Omental fat pad (tissue), 4 donors: Measurements from ENCODE around the gene PRKCSH. TPM values are rescaled to one million over a fixed set of nuclear protein-coding genes. Genes with fewer than 3 reads are reported as not detected.

Experiments
- ATAC-seq: fragments of 150-250 bp; one replicate; pipeline ENCODE4 v1.9.1; 2016; ENCODE audit warnings: mild to moderate bottlenecking, moderate library complexity; ENCODE audit not compliant: low FRiP score
- DNase-seq: peaks from one replicate; pipeline ENCODE4 v3.0.0-alpha.2; 2019; ENCODE audit warnings: low spot score
- total RNA-seq, 4 donors: library from RNA; depleted of rRNA; stranded (reverse); fragments of >200 nt; gene quantifications; one replicate each; pipeline ENCODE4 v1.1.0, GENCODE V29; 2016
- TF ChIP-seq, protein P1 (sequence below), 3 donors: fragments of 450-650 bp; IDR thresholded peaks; one replicate each; pipeline ENCODE4 v1.5.1; 2016 to 2017; ENCODE audit warnings: antibody characterized with exemption in 3 of 3, mild to moderate bottlenecking in 3 of 3, moderate library complexity in 2 of 3

Gene PRKCSH, protein sequence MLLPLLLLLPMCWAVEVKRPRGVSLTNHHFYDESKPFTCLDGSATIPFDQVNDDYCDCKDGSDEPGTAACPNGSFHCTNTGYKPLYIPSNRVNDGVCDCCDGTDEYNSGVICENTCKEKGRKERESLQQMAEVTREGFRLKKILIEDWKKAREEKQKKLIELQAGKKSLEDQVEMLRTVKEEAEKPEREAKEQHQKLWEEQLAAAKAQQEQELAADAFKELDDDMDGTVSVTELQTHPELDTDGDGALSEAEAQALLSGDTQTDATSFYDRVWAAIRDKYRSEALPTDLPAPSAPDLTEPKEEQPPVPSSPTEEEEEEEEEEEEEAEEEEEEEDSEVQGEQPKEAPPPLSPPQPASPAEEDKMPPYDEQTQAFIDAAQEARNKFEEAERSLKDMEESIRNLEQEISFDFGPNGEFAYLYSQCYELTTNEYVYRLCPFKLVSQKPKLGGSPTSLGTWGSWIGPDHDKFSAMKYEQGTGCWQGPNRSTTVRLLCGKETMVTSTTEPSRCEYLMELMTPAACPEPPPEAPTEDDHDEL
- 100 to 1,000 TPM in 1 of 4 donors, 10 to 100 TPM in 3; 65.6 to 101 (median 87.6) TPM for total RNA-seq

DNA sequence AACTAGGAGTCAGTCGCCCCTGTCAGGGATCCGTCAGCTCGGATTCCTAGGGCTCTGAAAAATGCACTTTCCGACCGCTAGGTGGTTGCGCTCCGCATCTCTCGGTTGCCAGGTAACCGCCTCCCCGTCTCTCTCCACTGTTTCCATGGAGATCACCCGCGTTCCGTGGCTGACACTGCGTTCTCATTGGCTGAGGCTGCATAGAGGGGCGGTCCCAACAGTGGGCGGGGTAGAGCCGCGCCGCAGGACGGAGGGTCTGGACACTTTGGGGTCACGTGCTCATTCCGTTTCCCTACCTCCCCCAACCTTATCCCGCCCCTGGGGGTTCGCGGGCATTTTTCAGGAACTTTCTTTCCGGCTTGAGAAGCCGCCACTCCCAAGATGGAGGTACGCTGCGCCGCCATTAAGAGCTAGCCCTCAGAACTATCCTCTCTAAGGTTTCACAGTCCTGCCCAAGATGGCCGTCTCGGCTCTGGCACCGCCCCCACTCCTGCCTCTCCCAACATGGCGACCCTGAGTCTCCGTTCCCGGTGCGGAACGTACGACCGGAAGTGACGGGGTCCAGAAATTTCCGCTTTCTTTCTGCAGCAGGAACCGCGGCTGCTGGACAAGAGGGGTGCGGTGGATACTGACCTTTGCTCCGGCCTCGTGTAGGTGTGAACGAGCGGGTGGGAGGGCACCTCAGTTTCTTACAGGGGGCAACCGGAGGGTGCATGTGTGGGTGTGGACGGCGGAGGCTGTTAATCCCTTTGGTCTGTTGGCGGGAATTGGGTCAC lies at the start of gene PRKCSH, which contains the start of gene ODAD3:
TSS of gene PRKCSH (plus strand) at position 579 of the 776 bp plus-strand sequence. CDS start 483 bp downstream, outside the sequence.
TSS of gene ODAD3 (minus strand) at position 65 of the 776 bp plus-strand sequence. CDS start 105 bp downstream, outside the sequence.
- DNase-seq (peak; percentile 93), ATAC-seq (peak; percentile 99)
- TF ChIP-seq, protein P1, sequence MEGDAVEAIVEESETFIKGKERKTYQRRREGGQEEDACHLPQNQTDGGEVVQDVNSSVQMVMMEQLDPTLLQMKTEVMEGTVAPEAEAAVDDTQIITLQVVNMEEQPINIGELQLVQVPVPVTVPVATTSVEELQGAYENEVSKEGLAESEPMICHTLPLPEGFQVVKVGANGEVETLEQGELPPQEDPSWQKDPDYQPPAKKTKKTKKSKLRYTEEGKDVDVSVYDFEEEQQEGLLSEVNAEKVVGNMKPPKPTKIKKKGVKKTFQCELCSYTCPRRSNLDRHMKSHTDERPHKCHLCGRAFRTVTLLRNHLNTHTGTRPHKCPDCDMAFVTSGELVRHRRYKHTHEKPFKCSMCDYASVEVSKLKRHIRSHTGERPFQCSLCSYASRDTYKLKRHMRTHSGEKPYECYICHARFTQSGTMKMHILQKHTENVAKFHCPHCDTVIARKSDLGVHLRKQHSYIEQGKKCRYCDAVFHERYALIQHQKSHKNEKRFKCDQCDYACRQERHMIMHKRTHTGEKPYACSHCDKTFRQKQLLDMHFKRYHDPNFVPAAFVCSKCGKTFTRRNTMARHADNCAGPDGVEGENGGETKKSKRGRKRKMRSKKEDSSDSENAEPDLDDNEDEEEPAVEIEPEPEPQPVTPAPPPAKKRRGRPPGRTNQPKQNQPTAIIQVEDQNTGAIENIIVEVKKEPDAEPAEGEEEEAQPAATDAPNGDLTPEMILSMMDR (IDR thresholded peaks at IDR 0.05) = peak; percentile 60 to 95 (median 92)

DNA sequence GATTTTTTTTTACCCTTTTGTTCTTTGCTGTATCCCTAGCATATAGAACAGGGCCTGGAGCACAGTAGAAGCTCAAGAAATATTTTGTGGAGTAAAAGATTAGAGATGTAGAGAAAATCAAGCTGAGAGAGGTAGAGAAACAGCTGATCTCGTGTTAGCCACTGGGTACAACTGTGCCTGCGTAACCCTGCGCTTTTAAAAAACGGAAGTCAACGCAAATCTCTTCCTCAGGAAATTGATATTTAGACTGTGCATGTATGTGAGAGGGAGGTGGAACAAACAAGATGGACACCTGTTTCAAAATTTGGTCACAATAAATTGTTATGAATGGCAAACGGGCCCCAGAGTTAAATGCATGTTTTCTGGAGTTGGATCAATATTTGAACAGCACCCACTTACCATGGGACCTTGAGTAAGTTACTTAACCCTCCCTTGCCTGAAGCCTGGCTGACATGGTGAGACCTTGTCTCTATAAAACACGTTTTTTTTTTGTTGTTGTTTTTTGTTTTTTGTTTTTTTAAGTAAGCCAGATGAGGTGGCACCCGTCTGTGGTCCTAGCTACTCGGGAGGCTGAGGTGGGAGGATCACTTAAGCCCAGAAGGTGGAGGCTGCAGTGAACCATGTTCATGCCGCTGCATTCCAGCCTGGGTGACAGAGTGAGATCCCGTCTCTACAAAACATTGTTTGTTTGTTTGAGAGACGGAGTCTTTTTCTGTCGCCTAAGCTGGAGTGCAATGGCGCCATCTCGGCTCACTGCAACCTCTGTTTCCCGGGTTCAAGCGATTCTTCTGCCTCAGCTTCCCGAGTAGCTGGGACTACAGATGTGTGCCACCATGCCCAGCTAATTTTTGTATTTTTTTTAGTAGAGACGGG lies 48.0 kb upstream of the PRKCSH start:
- ATAC-seq = no peak
- TF ChIP-seq, protein P1 (IDR thresholded peaks at IDR 0.05) = no peak
- DNase-seq = no peak

DNA sequence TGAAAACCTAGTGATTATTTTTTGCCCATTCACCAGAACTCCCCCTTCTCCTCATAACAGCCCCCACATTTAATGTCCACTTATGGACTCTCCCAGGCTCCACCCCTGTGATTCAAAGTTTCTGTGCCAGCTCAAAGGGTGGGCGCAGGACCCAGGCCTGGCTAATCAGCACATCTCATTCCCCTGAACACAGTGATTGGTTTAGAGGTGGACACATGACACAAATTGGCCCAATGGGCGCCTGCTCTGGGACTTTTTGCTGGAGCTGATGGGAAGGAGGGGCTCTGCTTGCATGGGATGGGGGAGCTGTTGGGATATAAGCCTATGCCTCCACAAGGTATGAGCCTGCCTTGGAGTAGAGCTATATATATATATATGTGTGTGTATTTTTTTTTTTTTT lies 45.1 kb upstream of the PRKCSH start:
- TF ChIP-seq, protein P1 (IDR thresholded peaks at IDR 0.05) = no peak
- DNase-seq (no peak), ATAC-seq (no peak)

DNA sequence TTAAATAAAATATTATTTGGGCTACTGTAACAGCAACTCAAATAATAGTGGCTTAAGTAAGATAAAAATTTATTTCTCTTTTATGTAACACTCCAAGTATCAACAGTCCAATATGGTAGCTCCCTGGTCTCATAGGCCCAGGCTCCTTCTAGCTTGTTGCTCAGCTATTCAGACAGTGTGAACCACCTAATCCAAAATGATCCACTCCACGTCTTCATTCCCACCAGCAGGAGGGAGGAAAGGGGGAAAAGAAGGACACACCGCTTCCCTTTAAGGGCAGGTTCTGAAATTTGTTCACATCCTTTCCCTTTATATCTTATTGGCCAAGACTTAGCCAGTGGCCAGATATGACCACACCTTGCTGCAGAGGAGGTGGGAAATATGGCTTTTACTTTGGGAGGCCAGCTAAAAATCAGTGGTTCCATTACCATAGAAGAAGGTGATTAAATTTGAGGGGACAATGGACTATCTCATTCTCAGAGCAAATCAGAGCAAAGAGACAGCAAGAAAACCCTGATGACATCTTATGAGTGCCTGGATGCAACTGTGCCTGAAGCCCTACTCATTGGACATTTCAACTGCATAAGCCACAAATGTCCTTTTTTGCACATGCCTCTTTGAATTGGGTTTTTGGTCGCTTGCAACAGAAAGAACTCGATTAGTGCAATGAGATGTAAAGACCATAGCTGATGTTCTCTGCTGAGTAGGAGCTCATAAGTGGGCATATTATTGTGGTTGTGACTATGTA lies 44.3 kb upstream of the PRKCSH start:
- TF ChIP-seq, protein P1 (IDR thresholded peaks at IDR 0.05) = no peak
- DNase-seq (no peak), ATAC-seq (no peak)

DNA sequence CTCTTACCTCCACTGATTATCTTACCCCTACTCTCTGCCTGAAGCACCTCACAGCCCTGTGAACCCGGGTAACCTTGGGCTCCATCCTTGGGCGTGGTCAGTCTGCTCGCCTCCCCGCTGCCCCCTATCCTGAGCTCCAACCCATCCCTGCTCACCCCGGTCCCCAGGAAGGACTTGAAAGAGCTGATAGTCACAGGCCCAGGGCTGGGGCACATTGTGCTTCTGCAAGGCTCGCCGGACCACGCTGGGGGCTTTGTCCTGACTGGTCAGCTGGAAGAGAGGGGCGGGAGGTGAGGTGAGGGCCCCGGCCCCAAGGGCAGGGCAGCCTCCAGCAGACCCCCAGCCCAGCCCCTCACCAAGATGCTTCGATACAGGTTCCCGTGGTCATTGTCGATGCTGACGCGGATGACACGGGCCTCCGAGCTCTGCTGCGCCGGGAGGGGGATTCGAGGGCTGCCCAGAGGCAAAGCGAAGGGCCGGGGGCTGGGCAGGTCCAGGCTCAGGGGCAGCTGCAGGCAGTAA lies 38.3 kb upstream of the PRKCSH start:
- ATAC-seq (no peak), DNase-seq (no peak)
- TF ChIP-seq, protein P1 (IDR thresholded peaks at IDR 0.05) = no peak
